Ishikawa (cell line): ENCODE results near the gene BORA.

ENCODE experiments used
- CEBPB ChIP-seq: IDR thresholded peaks from 2 replicates; pipeline ENCODE4 v1.6.1; 2012
- CREB1 ChIP-seq: IDR thresholded peaks from 2 replicates; pipeline ENCODE4 v1.6.1; 2012; ENCODE audit warnings: low read depth
- EGR1 ChIP-seq: IDR thresholded peaks from 2 replicates; pipeline ENCODE4 v1.6.1; 2012
- EP300 ChIP-seq: IDR thresholded peaks from 2 replicates; pipeline ENCODE4 v1.6.1; 2012; ENCODE audit warnings: borderline replicate concordance
- FOXM1 ChIP-seq: IDR thresholded peaks from 2 replicates; pipeline ENCODE4 v1.6.1; 2012; ENCODE audit warnings: low read depth, borderline replicate concordance
- NFIC ChIP-seq: IDR thresholded peaks from 2 replicates; pipeline ENCODE4 v1.6.1; 2012
- RAD21 ChIP-seq: IDR thresholded peaks from 2 replicates; pipeline ENCODE4 v1.6.1; 2012; ENCODE audit warnings: low read depth
- TAF1 ChIP-seq: IDR thresholded peaks from 2 replicates; pipeline ENCODE4 v1.6.1; 2012; ENCODE audit warnings: low read depth, mild to moderate bottlenecking
- TCF12 ChIP-seq: IDR thresholded peaks from 2 replicates; pipeline ENCODE4 v1.6.1; 2012; ENCODE audit warnings: low read depth
- TEAD4 ChIP-seq: IDR thresholded peaks from 2 replicates; pipeline ENCODE4 v1.6.1; 2012
- YY1 ChIP-seq: IDR thresholded peaks from 2 replicates; pipeline ENCODE4 v1.6.1; 2012; ENCODE audit warnings: low read depth
- ZBTB7A ChIP-seq: IDR thresholded peaks from 2 replicates; pipeline ENCODE4 v1.6.1; 2012; ENCODE audit warnings: low read depth
- TF ChIP-seq, protein P1 (sequence below): IDR thresholded peaks from 2 replicates; pipeline ENCODE4 v1.6.1; 2012
- TF ChIP-seq, protein P2 (sequence below): IDR thresholded peaks from 2 replicates; pipeline ENCODE4 v1.6.1; 2012; ENCODE audit warnings: low read depth, mild to moderate bottlenecking
- TF ChIP-seq, protein P3 (sequence below): IDR thresholded peaks from 2 replicates; pipeline ENCODE4 v1.6.1; 2012

BORA gene

DNA sequence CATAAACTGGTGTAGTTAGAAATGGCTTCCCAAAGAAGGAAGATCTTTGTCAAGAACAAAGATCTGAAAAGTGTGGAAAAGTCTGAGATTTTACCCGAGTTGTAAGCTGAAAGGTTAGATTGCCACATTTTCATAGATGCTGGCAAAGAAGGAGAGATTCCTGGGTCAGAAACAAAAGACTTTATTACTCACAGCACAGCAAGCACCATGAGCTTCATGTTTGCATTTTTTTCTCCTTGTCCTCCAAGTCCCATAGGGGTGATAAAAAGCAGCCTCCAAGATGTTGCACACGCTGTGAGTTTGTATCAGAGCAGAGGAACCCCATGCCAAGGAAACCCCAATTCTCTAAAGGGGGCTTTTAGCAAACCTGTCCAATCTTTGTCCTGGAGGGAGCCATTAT is 29.6 kb upstream of the BORA start:
- no peak for TF ChIP-seq TEAD4
- TF ChIP-seq ZBTB7A, result no peak
- TF ChIP-seq, protein P1, sequence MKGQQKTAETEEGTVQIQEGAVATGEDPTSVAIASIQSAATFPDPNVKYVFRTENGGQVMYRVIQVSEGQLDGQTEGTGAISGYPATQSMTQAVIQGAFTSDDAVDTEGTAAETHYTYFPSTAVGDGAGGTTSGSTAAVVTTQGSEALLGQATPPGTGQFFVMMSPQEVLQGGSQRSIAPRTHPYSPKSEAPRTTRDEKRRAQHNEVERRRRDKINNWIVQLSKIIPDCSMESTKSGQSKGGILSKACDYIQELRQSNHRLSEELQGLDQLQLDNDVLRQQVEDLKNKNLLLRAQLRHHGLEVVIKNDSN, result no peak
- no peak for TF ChIP-seq YY1
- TF ChIP-seq CREB1, result no peak
- TF ChIP-seq, protein P2, sequence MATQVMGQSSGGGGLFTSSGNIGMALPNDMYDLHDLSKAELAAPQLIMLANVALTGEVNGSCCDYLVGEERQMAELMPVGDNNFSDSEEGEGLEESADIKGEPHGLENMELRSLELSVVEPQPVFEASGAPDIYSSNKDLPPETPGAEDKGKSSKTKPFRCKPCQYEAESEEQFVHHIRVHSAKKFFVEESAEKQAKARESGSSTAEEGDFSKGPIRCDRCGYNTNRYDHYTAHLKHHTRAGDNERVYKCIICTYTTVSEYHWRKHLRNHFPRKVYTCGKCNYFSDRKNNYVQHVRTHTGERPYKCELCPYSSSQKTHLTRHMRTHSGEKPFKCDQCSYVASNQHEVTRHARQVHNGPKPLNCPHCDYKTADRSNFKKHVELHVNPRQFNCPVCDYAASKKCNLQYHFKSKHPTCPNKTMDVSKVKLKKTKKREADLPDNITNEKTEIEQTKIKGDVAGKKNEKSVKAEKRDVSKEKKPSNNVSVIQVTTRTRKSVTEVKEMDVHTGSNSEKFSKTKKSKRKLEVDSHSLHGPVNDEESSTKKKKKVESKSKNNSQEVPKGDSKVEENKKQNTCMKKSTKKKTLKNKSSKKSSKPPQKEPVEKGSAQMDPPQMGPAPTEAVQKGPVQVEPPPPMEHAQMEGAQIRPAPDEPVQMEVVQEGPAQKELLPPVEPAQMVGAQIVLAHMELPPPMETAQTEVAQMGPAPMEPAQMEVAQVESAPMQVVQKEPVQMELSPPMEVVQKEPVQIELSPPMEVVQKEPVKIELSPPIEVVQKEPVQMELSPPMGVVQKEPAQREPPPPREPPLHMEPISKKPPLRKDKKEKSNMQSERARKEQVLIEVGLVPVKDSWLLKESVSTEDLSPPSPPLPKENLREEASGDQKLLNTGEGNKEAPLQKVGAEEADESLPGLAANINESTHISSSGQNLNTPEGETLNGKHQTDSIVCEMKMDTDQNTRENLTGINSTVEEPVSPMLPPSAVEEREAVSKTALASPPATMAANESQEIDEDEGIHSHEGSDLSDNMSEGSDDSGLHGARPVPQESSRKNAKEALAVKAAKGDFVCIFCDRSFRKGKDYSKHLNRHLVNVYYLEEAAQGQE, result no peak
- no peak for TF ChIP-seq CEBPB
- TF ChIP-seq, protein P3, sequence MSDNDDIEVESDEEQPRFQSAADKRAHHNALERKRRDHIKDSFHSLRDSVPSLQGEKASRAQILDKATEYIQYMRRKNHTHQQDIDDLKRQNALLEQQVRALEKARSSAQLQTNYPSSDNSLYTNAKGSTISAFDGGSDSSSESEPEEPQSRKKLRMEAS, result no peak
- TF ChIP-seq EP300, result no peak
- no peak for TF ChIP-seq NFIC
- no peak for TF ChIP-seq EGR1
- no peak for TF ChIP-seq FOXM1
- no peak for TF ChIP-seq TAF1
- no peak for TF ChIP-seq TCF12
- no peak for TF ChIP-seq RAD21

DNA sequence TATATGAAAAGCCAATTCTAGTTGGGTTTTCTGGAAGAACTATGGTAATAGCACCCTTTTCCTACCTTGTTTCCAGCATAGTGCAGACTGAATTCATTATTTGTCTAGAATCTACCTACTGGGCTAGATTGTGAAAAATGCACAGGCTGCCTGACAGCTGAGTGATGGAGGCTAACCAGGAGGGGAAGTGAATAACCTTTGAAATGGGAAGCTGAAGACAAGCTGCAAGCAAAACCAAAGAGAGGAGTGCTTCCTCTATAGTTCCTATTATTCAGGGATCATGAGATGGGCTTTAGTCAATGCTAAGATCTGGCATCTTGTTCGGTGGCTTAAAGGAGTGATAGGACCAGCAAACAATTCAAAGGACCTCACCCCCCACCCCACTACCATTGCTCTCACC is 27.2 kb upstream of the BORA start:
- TF ChIP-seq TEAD4 (no peak), TCF12 (no peak), FOXM1 (no peak), TAF1 (no peak), EGR1 (no peak), NFIC (no peak), YY1 (no peak), EP300 (no peak), CEBPB (no peak), CREB1 (no peak), RAD21 (no peak)
- TF ChIP-seq, protein P2, result no peak
- TF ChIP-seq, protein P1, result no peak

DNA sequence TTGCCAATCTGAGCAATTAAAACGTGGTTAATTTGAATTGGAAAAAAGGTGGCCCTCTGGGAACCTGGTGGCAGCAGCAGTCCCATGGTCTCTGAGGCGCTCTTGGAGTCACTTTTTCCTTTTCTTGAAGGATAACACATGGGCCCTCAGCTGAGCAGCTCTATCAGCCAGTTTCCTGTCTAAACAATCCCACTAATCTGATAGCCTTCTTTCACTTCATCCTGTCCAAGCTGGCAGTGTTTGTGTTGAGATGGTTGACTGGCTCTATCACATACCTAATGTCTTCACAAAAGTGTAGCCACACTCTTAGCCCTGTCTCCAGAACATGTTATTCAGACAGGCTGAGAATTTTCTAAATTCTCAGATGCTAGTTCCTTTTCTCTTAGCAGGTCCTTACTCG is 10.9 kb upstream of the BORA start:
- TF ChIP-seq FOXM1 (no peak), CEBPB (no peak), TCF12 (no peak), NFIC (no peak), TAF1 (no peak), RAD21 (no peak), EP300 (no peak), YY1 (no peak), TEAD4 (no peak), ZBTB7A (no peak), EGR1 (no peak), CREB1 (no peak)
- TF ChIP-seq, protein P2, result no peak
- TF ChIP-seq, protein P1, result no peak
- TF ChIP-seq, protein P3, result no peak
